Measurements from ENCODE around the gene PPP6R2.

DNA sequence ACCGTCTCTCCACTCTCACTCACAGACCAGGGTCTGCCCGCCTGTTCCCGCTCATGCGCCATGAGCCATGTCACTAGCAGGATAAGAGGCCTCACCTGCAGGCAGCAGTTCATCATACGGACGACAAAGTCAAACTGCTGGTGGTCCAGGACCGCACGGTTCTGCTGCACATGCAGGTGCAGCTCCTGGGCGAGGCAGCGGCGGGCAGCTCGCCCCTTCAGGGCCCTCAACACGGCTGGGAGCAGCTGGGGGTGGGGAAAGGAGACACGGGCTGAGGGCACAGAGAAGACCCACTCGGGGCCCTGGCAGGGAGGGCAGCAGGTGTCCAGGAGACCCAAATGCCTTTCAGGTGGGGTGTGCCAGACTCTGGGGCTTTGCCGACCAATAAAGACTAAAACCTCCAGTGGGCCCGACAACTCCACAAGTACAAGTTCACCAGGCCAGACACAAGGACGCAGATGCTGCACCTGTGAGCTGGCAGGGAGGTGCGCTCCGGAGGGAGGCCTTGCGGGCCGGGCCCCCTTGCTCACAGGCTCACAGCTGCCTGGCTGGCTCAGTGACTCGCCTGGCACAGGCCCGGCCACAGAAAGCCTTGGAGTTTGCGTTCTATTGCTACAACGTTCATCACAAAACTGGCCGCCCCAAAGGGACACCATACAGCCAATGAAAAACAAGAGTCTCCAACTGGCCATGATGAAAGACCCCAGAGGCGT is 120.2 kb downstream of the PPP6R2 start:
- TF ChIP-seq, protein P1, sequence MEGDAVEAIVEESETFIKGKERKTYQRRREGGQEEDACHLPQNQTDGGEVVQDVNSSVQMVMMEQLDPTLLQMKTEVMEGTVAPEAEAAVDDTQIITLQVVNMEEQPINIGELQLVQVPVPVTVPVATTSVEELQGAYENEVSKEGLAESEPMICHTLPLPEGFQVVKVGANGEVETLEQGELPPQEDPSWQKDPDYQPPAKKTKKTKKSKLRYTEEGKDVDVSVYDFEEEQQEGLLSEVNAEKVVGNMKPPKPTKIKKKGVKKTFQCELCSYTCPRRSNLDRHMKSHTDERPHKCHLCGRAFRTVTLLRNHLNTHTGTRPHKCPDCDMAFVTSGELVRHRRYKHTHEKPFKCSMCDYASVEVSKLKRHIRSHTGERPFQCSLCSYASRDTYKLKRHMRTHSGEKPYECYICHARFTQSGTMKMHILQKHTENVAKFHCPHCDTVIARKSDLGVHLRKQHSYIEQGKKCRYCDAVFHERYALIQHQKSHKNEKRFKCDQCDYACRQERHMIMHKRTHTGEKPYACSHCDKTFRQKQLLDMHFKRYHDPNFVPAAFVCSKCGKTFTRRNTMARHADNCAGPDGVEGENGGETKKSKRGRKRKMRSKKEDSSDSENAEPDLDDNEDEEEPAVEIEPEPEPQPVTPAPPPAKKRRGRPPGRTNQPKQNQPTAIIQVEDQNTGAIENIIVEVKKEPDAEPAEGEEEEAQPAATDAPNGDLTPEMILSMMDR (IDR thresholded peaks at IDR 0.05), result no peak
- TF ChIP-seq POLR2A (IDR thresholded peaks at IDR 0.05), result no peak
